HG03460 (cell line): ENCODE measurements around the gene LRRC28.

Experiments used
- ATAC-seq: cut with Tn5 transposase; IDR thresholded peaks from one replicate; pipeline ENCODE4 v1.9.1; 2021; ENCODE audit not compliant: unreplicated experiment

Gene LRRC28

GRCh38 chr15:99433757-99434450, 182.6 kb downstream of the LRRC28 start:
- ATAC-seq = no peak

- ATAC-seq = no peak
Observed at GRCh38 chr15:99434506-99435112, 183.3 kb downstream of the LRRC28 start.

GRCh38 chr15:99435113-99435695, 183.9 kb downstream of the LRRC28 start:
- ATAC-seq = no peak

- ATAC-seq = no peak
Observed at GRCh38 chr15:99435877-99436541, 184.7 kb downstream of the LRRC28 start.

GRCh38 chr15:99436542-99437314, 185.4 kb downstream of the LRRC28 start:
- no peak for ATAC-seq

GRCh38 chr15:99437315-99438223, 186.3 kb downstream of the LRRC28 start:
- no peak for ATAC-seq

GRCh38 chr15:99438224-99438585, 186.9 kb downstream of the LRRC28 start:
- no peak for ATAC-seq

GRCh38 chr15:99438691-99439523, 187.6 kb downstream of the LRRC28 start:
- ATAC-seq = no peak

GRCh38 chr15:99439524-99439835, 188.2 kb downstream of the LRRC28 start:
- no peak for ATAC-seq

- ATAC-seq = no peak
Observed at GRCh38 chr15:99440029-99440428, 188.7 kb downstream of the LRRC28 start.
